ENCODE data around the gene GPN1. TPM values are rescaled to one million over a fixed set of nuclear protein-coding genes. Genes with fewer than 3 reads are reported as not detected.

The GPN1 gene
- total and polyA plus RNA-seq, 2 of the 8 experiments (the other 6 are each of a cell fraction or from before 2014, with no cell fraction given), result 38.7 to 43.5 TPM

- CTCF ChIA-PET (ENCODE audit: partially characterized antibody), result no interaction called here
- Histone ChIP-seq H3K27me3 (replicated peaks in 1 of 4; ENCODE audit: control insufficient read depth in 3 of 4, extremely low read depth in 1 of 4, insufficient read depth in 3 of 4, low read length in 3 of 4) (peaks cover 0 to 3% (median 0%) of the 10 kb centered on the region in 4 experiments; a peak in 4 of 7 replicates), H3K79me2 (ENCODE audit: control insufficient read depth in 1 of 2, insufficient read depth in 2 of 2, low read length in 2 of 2) (peaks cover 22 to 36% of the 10 kb centered on the region in 2 experiments), H3K4me3 (ENCODE audit: extremely low read depth in 1 of 4, insufficient read depth in 2 of 4, low read depth in 3 of 4, low read length in 4 of 4) (no peak overlapping the region), H3K4me1 (replicated peaks in 1 of 4; ENCODE audit: control insufficient read depth in 3 of 4, insufficient read depth in 4 of 4, low read length in 3 of 4) (no peaks in the 10 kb centered on the region; a peak in 2 of 7 replicates), H3K79me1 (ENCODE audit: low read depth, low read length) (0 out of 2 replicates have a peak, but pooled peaks cover 1% of the 10 kb centered on the region), H2BK5ac (ENCODE audit: low read depth, low read length) (no peak overlapping the region; the same call in 1 of the 2 replicates), H4K5ac (ENCODE audit: insufficient read length, low read depth, low read length) (no peak overlapping the region), H3K14ac (ENCODE audit: insufficient read length) (no peak overlapping the region), H3K4me2 (ENCODE audit: insufficient read depth in 1 of 2, low read depth in 2 of 2, low read length in 2 of 2) (no peak overlapping the region; a peak in 1 of 4 replicates), H2AK5ac (ENCODE audit: low read depth, low read length) (no peak overlapping the region), H3K4ac (replicated peaks; ENCODE audit: insufficient read length, low read depth, low read length) (no peak overlapping the region), H2BK20ac (ENCODE audit: low read length) (no peak overlapping the region), H2AFZ (ENCODE audit: low read length) (no peak overlapping the region), H3K9ac (replicated peaks in 1 of 4; ENCODE audit: extremely low read depth in 1 of 4, low read depth in 3 of 4, low read length in 3 of 4) (no peak overlapping the region), H2BK120ac (replicated peaks; ENCODE audit: low read depth, low read length) (no peak overlapping the region), H2BK15ac (ENCODE audit: low read length) (no peak overlapping the region), H2BK12ac (ENCODE audit: low read depth, low read length) (no peak overlapping the region), H3K36me3 (ENCODE audit: control insufficient read depth in 2 of 4, insufficient read depth in 4 of 4, low read length in 3 of 4) (no peaks in the 10 kb centered on the region), H3K9me3 (ENCODE audit: insufficient read depth in 2 of 2, low read depth in 1 of 2, low read length in 1 of 2) (peaks cover 5 to 13% of the 10 kb centered on the region in 2 experiments; a peak in 1 of 4 replicates), H3K23ac (ENCODE audit: insufficient read length) (no peak overlapping the region), H4K20me1 (replicated peaks in 1 of 2; ENCODE audit: control insufficient read depth in 1 of 2, insufficient read depth in 2 of 2, low read length in 2 of 2) (peaks cover 2 to 3% of the 10 kb centered on the region in 2 experiments), H3K56ac (replicated peaks; ENCODE audit: insufficient read length, low read depth, low read length) (no peak overlapping the region), H4K91ac (replicated peaks; ENCODE audit: insufficient read length, low read length) (no peak overlapping the region), H3K18ac (ENCODE audit: extremely low read depth, low read length) (no peak overlapping the region), H4K8ac (ENCODE audit: extremely low read depth, insufficient read depth, low read length) (no peak overlapping the region), H3K23me2 (ENCODE audit: low read depth, low read length) (peaks cover 5% of the 10 kb centered on the region; the same call in 1 of the 2 replicates), H3K27ac (ENCODE audit: low read depth, low read length) (no peak overlapping the region)
- no peak for FAIRE-seq
- WGBS, 2 experiments (ENCODE audit: extremely low coverage in 1 of 2, insufficient coverage in 1 of 2, insufficient read length in 1 of 2, insufficient replicate concordance in 2 of 2, low coverage in 1 of 2, low lambda C conversion rate in 2 of 2, missing lambda C conversion rate in 1 of 2), result 91% methylated on average over 19 of the region's 19 CpGs; no CpG with 5 or more reads in 1 of the 2 experiments
- DNase-seq (ENCODE audit: low read depth in 1 of 2, low spot score in 2 of 2), result no peak
- POLR2A ChIA-PET (ENCODE audit: partially characterized antibody), result interaction anchor here (1.0 kb wide), 1 partner anchor 55 kb away, joined by 3 read pairs; no protein-coding TSS in a partner anchor
- TF ChIP-seq SIX5 (IDR thresholded peaks at IDR 0.05; ENCODE audit: low read depth, low read length), result no peak
- no peak for TF ChIP-seq CBX5 (IDR thresholded peaks at IDR 0.05; ENCODE audit: low read depth, low read length)
- TF ChIP-seq EP300 (IDR thresholded peaks at IDR 0.05; ENCODE audit: borderline replicate concordance in 1 of 2, low read depth in 2 of 2, low read length in 2 of 2), result no peak
- no peak for TF ChIP-seq RAD21 (IDR thresholded peaks at IDR 0.05 in 1 of 2, conservative IDR thresholded peaks at IDR 0.05 in 1 of 2; ENCODE audit: low read depth in 2 of 2, low read length in 2 of 2)
- TF ChIP-seq HDAC6 (IDR thresholded peaks at IDR 0.05; ENCODE audit: low read depth, low read length), result no peak
- TF ChIP-seq YY1 (IDR thresholded peaks at IDR 0.05; ENCODE audit: low read depth, low read length), result no peak
- TF ChIP-seq SAP30 (IDR thresholded peaks at IDR 0.05; ENCODE audit: insufficient read depth, insufficient replicate concordance, low read length), result no peak
- TF ChIP-seq POU5F1 (IDR thresholded peaks at IDR 0.05; ENCODE audit: low read depth, low read length), result no peak
- no peak for TF ChIP-seq POLR2A (IDR thresholded peaks at IDR 0.05; ENCODE audit: control extremely low read depth in 1 of 2, low read depth in 2 of 2, low read length in 2 of 2)
- TF ChIP-seq HDAC2 (IDR thresholded peaks at IDR 0.05; ENCODE audit: borderline replicate concordance in 1 of 2, low read depth in 2 of 2, low read length in 2 of 2), result no peak
Measured at GRCh38 chr2:27581417-27582128, 47.3 kb upstream of the GPN1 start.
